HG02870 (cell line): Measurements from ENCODE around the gene IL1RAP.

Experiments
- ATAC-seq: cut with Tn5 transposase; IDR thresholded peaks from one replicate; pipeline ENCODE4 v1.9.1; 2021; ENCODE audit warnings: mild to moderate bottlenecking, moderate library complexity; ENCODE audit not compliant: unreplicated experiment

The IL1RAP gene

GRCh38 chr3:190597291-190597690 lies 83.4 kb downstream of the IL1RAP start:
- no peak for ATAC-seq

GRCh38 chr3:190601622-190602021 lies 87.7 kb downstream of the IL1RAP start:
- ATAC-seq, result no peak

GRCh38 chr3:190605385-190605784 lies 91.5 kb downstream of the IL1RAP start:
- no peak for ATAC-seq

GRCh38 chr3:190606596-190606995 lies 92.7 kb downstream of the IL1RAP start:
- ATAC-seq, result no peak

- ATAC-seq, result no peak
These were observed 93.1 kb downstream of the IL1RAP start for GRCh38 chr3:190607021-190607420.

- no peak for ATAC-seq
These were observed 95.1 kb downstream of the IL1RAP start for GRCh38 chr3:190608850-190609589.

- no peak for ATAC-seq
These were observed 100.6 kb downstream of the IL1RAP start for GRCh38 chr3:190614226-190615059.

GRCh38 chr3:190615060-190615384 lies 101.1 kb downstream of the IL1RAP start:
- no peak for ATAC-seq

GRCh38 chr3:190615607-190616006 lies 101.7 kb downstream of the IL1RAP start:
- no peak for ATAC-seq

GRCh38 chr3:190616637-190617036 lies 102.8 kb downstream of the IL1RAP start:
- no peak for ATAC-seq

- ATAC-seq, result peak; percentile 80
These were observed 103.3 kb downstream of the IL1RAP start for GRCh38 chr3:190617185-190617584.

GRCh38 chr3:190618330-190619030 lies 104.6 kb downstream of the IL1RAP start:
- peak; percentile 60 for ATAC-seq

- no peak for ATAC-seq
These were observed 105.5 kb downstream of the IL1RAP start for GRCh38 chr3:190619353-190619752.

GRCh38 chr3:190619761-190620160 lies 105.9 kb downstream of the IL1RAP start:
- no peak for ATAC-seq

- no peak for ATAC-seq
These were observed 107.2 kb downstream of the IL1RAP start for GRCh38 chr3:190620886-190621608.

GRCh38 chr3:190621927-190622326 lies 108.0 kb downstream of the IL1RAP start:
- no peak for ATAC-seq

GRCh38 chr3:190624282-190624681 lies 110.4 kb downstream of the IL1RAP start:
- no peak for ATAC-seq

GRCh38 chr3:190626951-190627620 lies 113.2 kb downstream of the IL1RAP start:
- no peak for ATAC-seq

- ATAC-seq, result no peak
These were observed 115.2 kb downstream of the IL1RAP start for GRCh38 chr3:190629088-190629487.

GRCh38 chr3:190631295-190631694 lies 117.4 kb downstream of the IL1RAP start:
- no peak for ATAC-seq
